GM21381 (cell line): Measurements from ENCODE around the gene PWWP2B.

Experiments
- ATAC-seq: cut with Tn5 transposase; IDR thresholded peaks from one replicate; pipeline ENCODE4 v1.9.1; 2021; ENCODE audit warnings: mild to moderate bottlenecking, moderate library complexity; ENCODE audit not compliant: unreplicated experiment

The PWWP2B gene

GRCh38 chr10:132443983-132444876, 47.2 kb downstream of the PWWP2B start:
- no peak for ATAC-seq

- no peak for ATAC-seq
These were observed 47.9 kb downstream of the PWWP2B start for GRCh38 chr10:132444877-132445351.

GRCh38 chr10:132445516-132446194, 48.7 kb downstream of the PWWP2B start:
- no peak for ATAC-seq

GRCh38 chr10:132446195-132446581, 49.2 kb downstream of the PWWP2B start:
- ATAC-seq, result no peak

- ATAC-seq, result peak; percentile 48
These were observed 49.9 kb downstream of the PWWP2B start for GRCh38 chr10:132446661-132447445.

GRCh38 chr10:132447446-132448247, 50.6 kb downstream of the PWWP2B start:
- ATAC-seq, result no peak

- peak; percentile 26 for ATAC-seq
These were observed 51.3 kb downstream of the PWWP2B start for GRCh38 chr10:132448248-132448731.

GRCh38 chr10:132449051-132449810, 52.2 kb downstream of the PWWP2B start:
- no peak for ATAC-seq

- no peak for ATAC-seq
These were observed 52.8 kb downstream of the PWWP2B start for GRCh38 chr10:132449811-132450181.

- no peak for ATAC-seq
These were observed 53.4 kb downstream of the PWWP2B start for GRCh38 chr10:132450466-132450824.

GRCh38 chr10:132450825-132451505, 54.0 kb downstream of the PWWP2B start:
- ATAC-seq, result no peak

- no peak for ATAC-seq
These were observed 54.7 kb downstream of the PWWP2B start for GRCh38 chr10:132451506-132452215.

- ATAC-seq, result no peak
These were observed 55.2 kb downstream of the PWWP2B start for GRCh38 chr10:132452216-132452650.

GRCh38 chr10:132452651-132453469, 55.9 kb downstream of the PWWP2B start:
- peak; percentile 75 for ATAC-seq

GRCh38 chr10:132453470-132453861, 56.5 kb downstream of the PWWP2B start:
- ATAC-seq, result peak; percentile 3

- ATAC-seq, result no peak
These were observed 57.5 kb downstream of the PWWP2B start for GRCh38 chr10:132454296-132455198.
